Right lobe of liver (tissue), 5 donors: ENCODE results near the gene EPS8L3. TPM values are rescaled to one million over a fixed set of nuclear protein-coding genes. Genes with fewer than 3 reads are reported as not detected.

ENCODE experiments used
- total RNA-seq, 6 experiments: library from RNA; depleted of rRNA in 2 of 6; stranded (reverse); fragments of >200 nt in 2 of 6; fragmentation: NEBNext Ultra II Directional in 3 of 6; extraction: Animal tissue kit (Norgen Biotek cat#: 25700) in 3 of 6; gene quantifications; one replicate each; pipeline versions ENCODE4 v1.1.0 to v1.2.4, GENCODE V29; 2016 to 2023
- donor health status: DM: no; HTN: no; CAD: no.
- donor health status: DM: no; HTN: no; CAD: no.
- donor health status: DM: no; HTN: yes; CAD: no.
- donor health status: DM: no; HTN: yes; CAD: no.

Gene EPS8L3
- total RNA-seq, 6 experiments from 2014 or later: 3.2 to 4.7 (median 3.3) TPM; not detected in 3

Other genes starting within 250 kb of the EPS8L3 start
- gene GPR61, start 224.1 kb downstream of the EPS8L3 start, total RNA-seq: not detected
- 1 to 10 TPM; 2.5 to 4.3 (median 3.3) TPM for gene GNAI3, start 215.3 kb downstream of the EPS8L3 start, total RNA-seq
- gene GNAT2, start 144.3 kb downstream of the EPS8L3 start, total RNA-seq: under 1 TPM in 3 of 6 experiments, not detected in 3; 0.20 to 0.21 (median 0.20) TPM
- 10 to 100 TPM; 29.1 to 59.1 (median 37.2) TPM for gene AMPD2, start 144.1 kb downstream of the EPS8L3 start, total RNA-seq
- gene GSTM4, start 107.8 kb downstream of the EPS8L3 start, total RNA-seq: 10 to 100 TPM; 18.5 to 32.1 (median 23.8) TPM
- gene GSTM2, start 95.9 kb downstream of the EPS8L3 start, total RNA-seq: 10 to 100 TPM in 4 of 6 experiments, 1 to 10 TPM in 2; 4.4 to 16.0 (median 12.7) TPM
- gene GSTM1, start 76.1 kb downstream of the EPS8L3 start, total RNA-seq: 100 to 1,000 TPM in 1 of 6 experiments, 10 to 100 TPM in 2, not detected in 3; 32.1 to 248 (median 43.0) TPM
- gene GSTM5, start 51.7 kb downstream of the EPS8L3 start, total RNA-seq: under 1 TPM in 5 of 6 experiments, not detected in 1; 0.19 to 0.54 (median 0.31) TPM
- gene GSTM3, start 22.9 kb downstream of the EPS8L3 start, total RNA-seq: 10 to 100 TPM in 3 of 6 experiments, 1 to 10 TPM in 3; 1.2 to 19.2 (median 10.6) TPM
- gene CSF1, start 146.9 kb upstream of the EPS8L3 start, total RNA-seq: 10 to 100 TPM in 5 of 6 experiments, 1 to 10 TPM in 1; 4.8 to 44.1 (median 22.0) TPM
- 10 to 100 TPM; 51.4 to 77.5 (median 56.0) TPM for gene AHCYL1, start 220.8 kb upstream of the EPS8L3 start, total RNA-seq